Fibroblast of lung (primary cell): ENCODE measurements around the gene COPZ2. TPM values are rescaled to one million over a fixed set of nuclear protein-coding genes. Genes with fewer than 3 reads are reported as not detected.
A peak's percentile ranks its signal among the peaks of the same experiment; 100 is the strongest.

ENCODE experiments used
- DNase-seq, 2 donors: peaks; one replicate each; pipeline versions ENCODE4 v3.0.0 to v3.0.0-alpha.2; 2010; ENCODE audit warnings: low read depth in 2 of 2
- H2AFZ ChIP-seq: 2 replicates; pipeline ENCODE4 v1.5.1; 2012; ENCODE audit warnings: low read length, control low read depth, inconsistent platforms
- H3K27ac ChIP-seq: 2 replicates; pipeline ENCODE4 v1.5.1; 2011; ENCODE audit warnings: low read length, control low read depth; ENCODE audit not compliant: insufficient read depth
- H3K27me3 ChIP-seq: 2 replicates; pipeline ENCODE4 v1.5.1; 2011; ENCODE audit warnings: mild to moderate bottlenecking, low read length; ENCODE audit not compliant: control insufficient read depth, insufficient read depth
- H3K36me3 ChIP-seq: 2 replicates; pipeline ENCODE4 v1.5.1; 2011; ENCODE audit warnings: low read length; ENCODE audit not compliant: control insufficient read depth, insufficient read depth
- H3K4me1 ChIP-seq: 2 replicates; pipeline ENCODE4 v1.5.1; 2011; ENCODE audit warnings: low read length; ENCODE audit not compliant: control insufficient read depth, insufficient read depth; ENCODE audit errors: extremely low read depth
- H3K4me2 ChIP-seq: 2 replicates; pipeline ENCODE4 v1.5.1; 2011; ENCODE audit warnings: low read length, control low read depth; ENCODE audit not compliant: insufficient read depth; ENCODE audit errors: extremely low read depth
- H3K4me3 ChIP-seq, 4 experiments: fragments of 200-600 bp in 1 of 4; sonication (generic) in 1 of 4; replicated peaks in 1 of 4; 2 replicates each; pipeline ENCODE4 v1.5.1; 2011 to 2016; ENCODE audit warnings: low read length in 4 of 4, low read depth in 3 of 4, mild to moderate bottlenecking in 3 of 4, control low read depth in 2 of 4, inconsistent platforms in 1 of 4, mixed read lengths in 1 of 4; ENCODE audit not compliant: insufficient read depth in 1 of 4; ENCODE audit errors: control extremely low read depth in 1 of 4
- H3K79me2 ChIP-seq: 2 replicates; pipeline ENCODE4 v1.5.1; 2012; ENCODE audit warnings: mild to moderate bottlenecking, low read length, inconsistent platforms; ENCODE audit not compliant: control insufficient read depth, insufficient read depth
- H3K9ac ChIP-seq: 2 replicates; pipeline ENCODE4 v1.5.1; 2011; ENCODE audit warnings: mild to moderate bottlenecking, low read length, control low read depth; ENCODE audit not compliant: insufficient read depth
- H3K9me3 ChIP-seq: 2 replicates; pipeline ENCODE4 v1.5.1; 2012; ENCODE audit warnings: low read depth, low read length; ENCODE audit not compliant: control insufficient read depth, insufficient read depth
- H4K20me1 ChIP-seq: 2 replicates; pipeline ENCODE4 v1.5.1; 2011; ENCODE audit warnings: low read length; ENCODE audit not compliant: control insufficient read depth, insufficient read depth; ENCODE audit errors: extremely low read depth
- CTCF ChIP-seq, 2 donors: IDR thresholded peaks in 1 of 2; conservative IDR thresholded peaks in 1 of 2; 1 replicate in 1 of 2; 2 replicates in 1 of 2; pipeline ENCODE4 v1.5.1; 2011 to 2012; ENCODE audit warnings: low read length in 2 of 2, control low read depth in 1 of 2, inconsistent platforms in 1 of 2, low read depth in 1 of 2, mild to moderate bottlenecking in 1 of 2
- EZH2 ChIP-seq: IDR thresholded peaks from 2 replicates; pipeline ENCODE4 v1.5.1; 2012; ENCODE audit warnings: low read length, control low read depth, mild to moderate bottlenecking; ENCODE audit errors: missing control alignments
- polyA plus RNA-seq, 2 donors: library from polyadenylated mRNA; depleted of rRNA in 1 of 2; stranded (reverse) in 1 of 2; unstranded in 1 of 2; fragments of >200 nt; gene quantifications; 2 replicates each; pipeline ENCODE4 v1.2.1, GENCODE V29; 2011 to 2012; ENCODE audit warnings: missing spikeins in 1 of 2
- total RNA-seq: library from RNA; depleted of rRNA; stranded (reverse); fragments of >200 nt; gene quantifications from 2 replicates; pipeline ENCODE4 v1.2.1, GENCODE V29; 2014

The COPZ2 gene
- total and polyA plus RNA-seq, 2 donors (not counting 1 experiment from before 2014, with no cell fraction given) = 63.1 to 97.9 TPM

- Histone ChIP-seq H3K27ac (no peak overlapping the region), H3K79me2 (no peaks in the 10 kb centered on the region), H3K4me3 (no peak overlapping the region), H3K4me1 (peaks cover 9% of the 10 kb centered on the region), H3K27me3 (no peaks in the 10 kb centered on the region), H3K9ac (no peak overlapping the region), H4K20me1 (no peaks in the 10 kb centered on the region), H3K36me3 (no peaks in the 10 kb centered on the region), H2AFZ (no peak overlapping the region), H3K4me2 (no peak overlapping the region), H3K9me3 (no peaks in the 10 kb centered on the region)
- TF ChIP-seq CTCF (conservative IDR thresholded peaks at IDR 0.05 in 1 of 2, IDR thresholded peaks at IDR 0.05 in 1 of 2; ENCODE audit: low read depth in 1 of 2, low read length in 2 of 2) (no peak), EZH2 (no peak)
- DNase-seq = peak in 1 of 2 donors; percentile 25
Observed at GRCh38 chr17:48001197-48001596, 36.4 kb downstream of the COPZ2 start.

GRCh38 chr17:47999582-47999981 lies 38.0 kb downstream of the COPZ2 start:
- Histone ChIP-seq H3K79me2 (no peaks in the 10 kb centered on the region), H3K4me1 (peaks cover 9% of the 10 kb centered on the region), H3K36me3 (no peaks in the 10 kb centered on the region), H3K27me3 (peaks cover 6% of the 10 kb centered on the region), H3K27ac (no peak overlapping the region), H3K4me2 (no peak overlapping the region), H3K9ac (no peak overlapping the region), H3K9me3 (no peaks in the 10 kb centered on the region), H3K4me3 (no peak overlapping the region), H4K20me1 (no peaks in the 10 kb centered on the region), H2AFZ (no peak overlapping the region)
- peak in 1 of 2 donors; percentile 72 for DNase-seq
- TF ChIP-seq EZH2 = no peak
- TF ChIP-seq CTCF (conservative IDR thresholded peaks at IDR 0.05 in 1 of 2, IDR thresholded peaks at IDR 0.05 in 1 of 2; ENCODE audit: low read depth in 1 of 2, low read length in 2 of 2) = no peak

- Histone ChIP-seq H2AFZ (no peak overlapping the region), H4K20me1 (no peaks in the 10 kb centered on the region), H3K4me1 (peaks cover 8% of the 10 kb centered on the region)
Observed at GRCh38 chr17:47998044-47998443, 39.6 kb downstream of the COPZ2 start.

More at GRCh38 chr17:47998044-47998443, 39.6 kb downstream of the COPZ2 start:
- TF ChIP-seq EZH2 (no peak), CTCF (conservative IDR thresholded peaks at IDR 0.05 in 1 of 2, IDR thresholded peaks at IDR 0.05 in 1 of 2; ENCODE audit: low read depth in 1 of 2, low read length in 2 of 2) (no peak)
- Histone ChIP-seq H3K4me2 (no peak overlapping the region), H3K27me3 (peaks cover 6% of the 10 kb centered on the region), H3K79me2 (no peaks in the 10 kb centered on the region), H3K27ac (no peak overlapping the region), H3K36me3 (no peaks in the 10 kb centered on the region), H3K9me3 (no peaks in the 10 kb centered on the region), H3K4me3 (no peak overlapping the region), H3K9ac (no peak overlapping the region)
- no peak for DNase-seq
